M059J (cell line): ENCODE results near the gene NDUFAF2. TPM values are rescaled to one million over a fixed set of nuclear protein-coding genes. Genes with fewer than 3 reads are reported as not detected.

Experiments used
- DNase-seq: peaks from one replicate; pipeline ENCODE4 v3.0.0-alpha.2; 2012; ENCODE audit warnings: low read depth
- total RNA-seq: library from RNA; depleted of rRNA; stranded (reverse); fragments of >200 nt; shearing (Covaris generic); gene quantifications from 2 replicates; pipeline ENCODE4 v1.2.3, GENCODE V29; 2014

Gene NDUFAF2
- total RNA-seq, 1 experiment from 2014 or later, result 31.0 TPM

GRCh38 chr5:61119066-61119465 lies 174.1 kb downstream of the NDUFAF2 start:
- DNase-seq, result no peak

- peak; percentile 48 for DNase-seq
These were observed 175.5 kb downstream of the NDUFAF2 start for GRCh38 chr5:61120534-61120933.

GRCh38 chr5:61123145-61123544 lies 178.1 kb downstream of the NDUFAF2 start:
- DNase-seq, result no peak

- DNase-seq, result no peak
These were observed 185.3 kb downstream of the NDUFAF2 start for GRCh38 chr5:61130289-61130688.

- peak; percentile 37 for DNase-seq
These were observed 187.6 kb downstream of the NDUFAF2 start for GRCh38 chr5:61132559-61132958.

- DNase-seq, result no peak
These were observed 192.8 kb downstream of the NDUFAF2 start for GRCh38 chr5:61137835-61138234.

GRCh38 chr5:61139094-61139873 lies 194.3 kb downstream of the NDUFAF2 start:
- DNase-seq, result no peak

GRCh38 chr5:61139931-61140330 lies 194.9 kb downstream of the NDUFAF2 start:
- DNase-seq, result no peak

- no peak for DNase-seq
These were observed 196.8 kb downstream of the NDUFAF2 start for GRCh38 chr5:61141801-61142200.

- no peak for DNase-seq
These were observed 197.4 kb downstream of the NDUFAF2 start for GRCh38 chr5:61142391-61142790.

GRCh38 chr5:61142811-61143210 lies 197.8 kb downstream of the NDUFAF2 start:
- no peak for DNase-seq

GRCh38 chr5:61148515-61148914 lies 203.5 kb downstream of the NDUFAF2 start:
- DNase-seq, result no peak

- DNase-seq, result no peak
These were observed 206.9 kb downstream of the NDUFAF2 start for GRCh38 chr5:61151893-61152292.

GRCh38 chr5:61159070-61159469 lies 214.1 kb downstream of the NDUFAF2 start:
- DNase-seq, result no peak

GRCh38 chr5:61159836-61160235 lies 214.8 kb downstream of the NDUFAF2 start:
- no peak for DNase-seq

- DNase-seq, result no peak
These were observed 215.5 kb downstream of the NDUFAF2 start for GRCh38 chr5:61160497-61160896.

- peak; percentile 92 for DNase-seq
These were observed 217.2 kb downstream of the NDUFAF2 start, which contains the start of gene SMIM15 for GRCh38 chr5:61162010-61162831. Gene SMIM15, minus strand, starts transcription at chr5:61162468. Its CDS starts 2,297 bp downstream, at chr5:61160171.

GRCh38 chr5:61162832-61163567 lies 218.0 kb downstream of the NDUFAF2 start:
- DNase-seq, result peak; percentile 38

GRCh38 chr5:61163905-61164304 lies 218.9 kb downstream of the NDUFAF2 start:
- no peak for DNase-seq

- DNase-seq, result peak; percentile 54
These were observed 222.4 kb downstream of the NDUFAF2 start for GRCh38 chr5:61167382-61167781.

GRCh38 chr5:61168951-61169350 lies 223.9 kb downstream of the NDUFAF2 start:
- DNase-seq, result no peak

- DNase-seq, result no peak
These were observed 226.5 kb downstream of the NDUFAF2 start for GRCh38 chr5:61171479-61171878.
